ENCODE measurements around the gene PRRG1.
"Not testable (repeated sequence)": the region's sequence is repeated elsewhere in the genome, so short reads cannot be mapped to it uniquely, and the experiment has no call there.

PRRG1 gene

DNA sequence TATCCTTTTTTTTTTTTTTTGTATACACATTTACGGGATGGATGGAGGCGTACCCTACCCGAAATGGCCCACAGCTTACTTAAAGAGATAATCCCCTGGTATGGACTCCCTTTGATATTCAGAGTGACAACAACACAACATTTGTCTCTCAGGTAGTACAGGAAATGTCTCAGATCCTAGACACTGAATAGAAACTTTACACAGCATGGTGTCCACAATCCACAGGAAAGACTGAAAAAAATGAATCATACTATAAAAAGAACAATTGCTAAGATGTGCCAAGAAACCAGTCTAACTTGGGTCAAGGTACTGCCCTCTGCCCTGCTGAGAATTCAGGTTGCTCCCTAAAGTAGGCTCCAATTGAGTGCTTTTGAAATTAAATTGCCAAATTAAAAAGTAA, 121.5 kb downstream of the PRRG1 start:
- Histone ChIP-seq H3K27ac (no peak overlapping the region), H3K27me3 (ENCODE audit: control insufficient read depth, insufficient read depth, low read length) (no peaks in the 10 kb centered on the region), H3K79me2 (no peaks in the 10 kb centered on the region), H3K9me3 (ENCODE audit: control insufficient read depth, low read length) (no peaks in the 10 kb centered on the region), H3K9ac (no peak overlapping the region), H3K36me3 (ENCODE audit: control insufficient read depth, insufficient read depth, low read length) (no peaks in the 10 kb centered on the region), H3K4me1 (no peaks in the 10 kb centered on the region), H3K4me2 (ENCODE audit: low read length) (no peak overlapping the region), H2AFZ (no peak overlapping the region), H3K4me3 (ENCODE audit: low read depth, low read length) (no peak overlapping the region)
- TF ChIP-seq, protein P1, sequence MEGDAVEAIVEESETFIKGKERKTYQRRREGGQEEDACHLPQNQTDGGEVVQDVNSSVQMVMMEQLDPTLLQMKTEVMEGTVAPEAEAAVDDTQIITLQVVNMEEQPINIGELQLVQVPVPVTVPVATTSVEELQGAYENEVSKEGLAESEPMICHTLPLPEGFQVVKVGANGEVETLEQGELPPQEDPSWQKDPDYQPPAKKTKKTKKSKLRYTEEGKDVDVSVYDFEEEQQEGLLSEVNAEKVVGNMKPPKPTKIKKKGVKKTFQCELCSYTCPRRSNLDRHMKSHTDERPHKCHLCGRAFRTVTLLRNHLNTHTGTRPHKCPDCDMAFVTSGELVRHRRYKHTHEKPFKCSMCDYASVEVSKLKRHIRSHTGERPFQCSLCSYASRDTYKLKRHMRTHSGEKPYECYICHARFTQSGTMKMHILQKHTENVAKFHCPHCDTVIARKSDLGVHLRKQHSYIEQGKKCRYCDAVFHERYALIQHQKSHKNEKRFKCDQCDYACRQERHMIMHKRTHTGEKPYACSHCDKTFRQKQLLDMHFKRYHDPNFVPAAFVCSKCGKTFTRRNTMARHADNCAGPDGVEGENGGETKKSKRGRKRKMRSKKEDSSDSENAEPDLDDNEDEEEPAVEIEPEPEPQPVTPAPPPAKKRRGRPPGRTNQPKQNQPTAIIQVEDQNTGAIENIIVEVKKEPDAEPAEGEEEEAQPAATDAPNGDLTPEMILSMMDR (IDR thresholded peaks at IDR 0.05): no peak

DNA sequence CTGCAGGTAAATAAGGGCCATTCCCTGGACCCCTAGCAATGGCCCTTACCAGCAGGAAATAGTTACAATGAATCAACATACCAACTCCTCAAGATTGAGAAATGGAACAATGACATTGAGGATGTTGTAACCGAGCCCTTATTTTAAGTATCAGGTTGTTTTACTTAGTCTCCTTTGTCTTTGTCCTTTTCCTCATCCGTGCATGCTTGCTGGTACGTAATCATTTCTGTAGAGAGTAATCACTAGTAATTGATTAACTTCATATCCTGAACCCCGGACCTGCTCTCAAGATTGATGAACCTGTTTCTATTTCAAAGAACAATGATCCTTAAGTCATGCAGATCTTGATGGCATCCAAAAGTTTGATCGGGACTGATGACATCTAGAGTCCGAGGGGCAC, 123.7 kb downstream of the PRRG1 start:
- H3K79me2 ChIP-seq: no peaks in the 10 kb centered on the region
- TF ChIP-seq, protein P1 (IDR thresholded peaks at IDR 0.05): no peak
- H2AFZ ChIP-seq: no peak overlapping the region

DNA sequence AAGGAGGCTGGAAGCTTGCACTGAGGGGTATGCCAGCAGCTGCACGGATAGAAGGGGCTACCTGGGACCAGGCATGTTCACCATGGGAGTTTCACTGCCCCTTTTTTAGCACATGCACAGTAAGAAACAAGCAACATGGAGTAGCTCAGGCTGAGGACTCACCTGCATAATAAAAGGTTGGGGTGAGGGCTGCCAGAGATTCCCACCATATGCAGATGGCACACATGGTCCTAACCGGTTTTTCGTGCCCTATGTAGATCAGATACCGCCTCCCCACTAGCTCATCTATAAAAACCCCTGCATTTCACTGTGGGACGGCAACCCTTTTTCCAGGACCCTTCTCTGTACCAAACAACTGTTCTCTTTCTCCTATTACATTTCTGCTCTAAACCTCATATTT, 125.3 kb downstream of the PRRG1 start:
- no peak overlapping the region for H3K27ac ChIP-seq
- TF ChIP-seq, protein P1 (IDR thresholded peaks at IDR 0.05): no peak
- H3K4me2 ChIP-seq (ENCODE audit: low read length): no peak overlapping the region
- H3K4me3 ChIP-seq (ENCODE audit: low read depth, low read length): no peak overlapping the region
- no peaks in the 10 kb centered on the region for H3K79me2 ChIP-seq
- no peaks in the 10 kb centered on the region for H3K36me3 ChIP-seq (ENCODE audit: control insufficient read depth, insufficient read depth, low read length)
- no peaks in the 10 kb centered on the region for H3K4me1 ChIP-seq
- no peak overlapping the region for H2AFZ ChIP-seq
- H3K9ac ChIP-seq: no peak overlapping the region
- no peaks in the 10 kb centered on the region for H3K27me3 ChIP-seq (ENCODE audit: control insufficient read depth, insufficient read depth, low read length)
- no peaks in the 10 kb centered on the region for H3K9me3 ChIP-seq (ENCODE audit: control insufficient read depth, low read length)

More for the DNA sequence above, 123.7 kb downstream of the PRRG1 start:
- Histone ChIP-seq H3K9ac (no peak overlapping the region), H3K27ac (no peak overlapping the region), H3K4me2 (ENCODE audit: low read length) (no peak overlapping the region), H3K36me3 (ENCODE audit: control insufficient read depth, insufficient read depth, low read length) (no peaks in the 10 kb centered on the region), H3K4me1 (no peaks in the 10 kb centered on the region), H3K27me3 (ENCODE audit: control insufficient read depth, insufficient read depth, low read length) (no peaks in the 10 kb centered on the region), H3K4me3 (ENCODE audit: low read depth, low read length) (no peak overlapping the region), H3K9me3 (ENCODE audit: control insufficient read depth, low read length) (no peaks in the 10 kb centered on the region)

DNA sequence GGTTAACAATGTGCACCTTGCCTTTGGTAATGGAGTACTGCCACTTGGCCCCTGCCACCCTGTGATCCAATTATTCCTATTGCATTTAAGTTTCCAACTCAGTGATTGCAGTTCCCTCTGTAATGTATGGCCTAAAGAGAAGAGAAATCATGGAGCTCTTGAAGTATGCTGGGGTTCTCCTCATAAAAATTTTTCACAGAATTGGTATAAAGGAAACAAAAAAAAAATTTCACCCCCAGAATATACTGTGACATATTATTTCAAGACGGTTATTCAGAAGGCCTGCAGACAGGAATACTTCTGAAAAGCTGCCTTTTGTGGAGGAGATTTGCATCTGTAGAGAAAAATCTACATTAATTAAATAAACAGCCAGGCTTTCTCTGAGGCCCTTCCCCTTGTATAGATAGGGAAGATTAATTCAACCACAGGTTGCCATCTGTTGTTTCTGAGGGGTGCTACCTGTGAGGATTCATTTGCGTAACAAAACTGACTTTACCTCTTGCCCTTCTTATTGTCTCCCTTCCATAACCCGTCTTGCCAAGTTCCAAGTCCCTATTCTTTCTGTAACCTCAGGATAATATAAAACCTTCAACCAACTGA, 127.5 kb downstream of the PRRG1 start:
- H3K9me3 ChIP-seq (ENCODE audit: control insufficient read depth, low read length): no peaks in the 10 kb centered on the region

DNA sequence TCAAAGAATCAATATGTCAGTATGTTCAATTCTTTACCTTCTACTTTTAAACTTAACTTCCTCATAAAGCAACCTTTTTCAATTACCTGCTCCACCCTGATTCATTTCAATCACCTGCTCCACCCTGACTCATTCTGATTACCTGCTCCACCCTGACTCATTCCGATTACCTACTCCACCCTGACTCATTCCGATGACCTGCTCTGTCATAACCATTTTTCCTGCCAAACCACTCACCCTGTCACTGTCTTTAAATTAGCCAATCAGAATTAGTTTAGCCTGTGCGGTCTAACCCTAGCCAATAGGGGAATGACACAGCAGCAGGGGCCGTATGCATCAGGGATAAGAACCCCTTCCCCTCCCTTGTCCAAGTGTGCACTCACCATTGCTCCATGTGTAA, 135.2 kb downstream of the PRRG1 start:
- H3K9me3 ChIP-seq (ENCODE audit: control insufficient read depth, low read length); H3K36me3 ChIP-seq (ENCODE audit: control insufficient read depth, insufficient read depth, low read length); H3K4me3 ChIP-seq (ENCODE audit: low read depth, low read length); H2AFZ ChIP-seq; H3K27me3 ChIP-seq (ENCODE audit: control insufficient read depth, insufficient read depth, low read length); H3K9ac ChIP-seq; H3K4me2 ChIP-seq (ENCODE audit: low read length); H3K27ac ChIP-seq; H3K79me2 ChIP-seq; H3K4me1 ChIP-seq: not testable (repeated sequence)

More for the DNA sequence above, 127.5 kb downstream of the PRRG1 start:
- Histone ChIP-seq H3K4me1 (no peaks in the 10 kb centered on the region), H3K9ac (no peak overlapping the region), H3K4me2 (ENCODE audit: low read length) (no peak overlapping the region), H3K27ac (no peak overlapping the region), H2AFZ (no peak overlapping the region), H3K27me3 (ENCODE audit: control insufficient read depth, insufficient read depth, low read length) (no peaks in the 10 kb centered on the region), H3K79me2 (no peaks in the 10 kb centered on the region), H3K36me3 (ENCODE audit: control insufficient read depth, insufficient read depth, low read length) (no peaks in the 10 kb centered on the region), H3K4me3 (ENCODE audit: low read depth, low read length) (no peak overlapping the region)
- TF ChIP-seq, protein P1 (IDR thresholded peaks at IDR 0.05): no peak

Data from parathyroid adenoma (tissue), 2 donors.